Motor neuron (in vitro differentiated cells): ENCODE data around the gene TNFAIP3. TPM values are rescaled to one million over a fixed set of nuclear protein-coding genes. Genes with fewer than 3 reads are reported as not detected.
A peak's percentile ranks its signal among the peaks of the same experiment; 100 is the strongest.
"Not testable (repeated sequence)": the region's sequence is repeated elsewhere in the genome, so short reads cannot be mapped to it uniquely, and the experiment has no call there.

Source experiments
- ATAC-seq, 8 experiments: fragments of 200-7000 bp; cut with Tn5 transposase; replicated peaks in 6 of 8; 2 replicates each; pipeline ENCODE4 v1.8.0; 2021; ENCODE audit warnings: mild to moderate bottlenecking in 8 of 8, moderate library complexity in 8 of 8
- H3K27ac ChIP-seq, 2 donors: fragments of 250-450 bp; sonication (Bioruptor Pico); 2 replicates each; pipeline ENCODE4 v1.9.0; 2021; ENCODE audit warnings: antibody characterized with exemption in 2 of 2, mild to moderate bottlenecking in 2 of 2, moderate library complexity in 1 of 2
- H3K4me1 ChIP-seq, 2 donors: fragments of 250-450 bp; sonication (Bioruptor Pico); replicated peaks in 1 of 2; 2 replicates each; pipeline ENCODE4 v1.6.1; 2021; ENCODE audit warnings: antibody characterized with exemption in 2 of 2, mild to moderate bottlenecking in 2 of 2, moderate library complexity in 1 of 2
- H3K4me3 ChIP-seq, 5 donors: fragments of 250-450 bp; sonication (Bioruptor Pico); 2 replicates each; pipeline ENCODE4 v1.9.0; 2021; ENCODE audit warnings: antibody characterized with exemption in 5 of 5, mild to moderate bottlenecking in 5 of 5, moderate library complexity in 4 of 5
- WGBS, 10 experiments: fragments of 450-650 bp; shearing (Covaris generic); methylation state at CpG; one replicate each; pipeline ENCODE4 v1.0.0; 2022; 5-methylcytosine and 5-hydroxymethylcytosine counted together
- in situ Hi-C, 9 experiments: fragments of 400-800 bp; cut with MboI; loops; one replicate each; pipeline ENCODE4 v1.15.0; 2021; ENCODE audit warnings: low sequenced_read_pairs in 9 of 9, low pct_unique_long_range_greater_than_20kb in 2 of 9; ENCODE audit not compliant: unreplicated experiment in 9 of 9
- total RNA-seq, 8 experiments: library from RNA; unstranded; fragments of 300-600 nt; gene quantifications; 2 replicates each; pipeline versions ENCODE4 v1.2.3 to v1.2.4, GENCODE V29; 2022

Gene TNFAIP3
- total RNA-seq, 8 experiments from 2014 or later, result 2.2 to 10.0 (median 3.9) TPM

DNA sequence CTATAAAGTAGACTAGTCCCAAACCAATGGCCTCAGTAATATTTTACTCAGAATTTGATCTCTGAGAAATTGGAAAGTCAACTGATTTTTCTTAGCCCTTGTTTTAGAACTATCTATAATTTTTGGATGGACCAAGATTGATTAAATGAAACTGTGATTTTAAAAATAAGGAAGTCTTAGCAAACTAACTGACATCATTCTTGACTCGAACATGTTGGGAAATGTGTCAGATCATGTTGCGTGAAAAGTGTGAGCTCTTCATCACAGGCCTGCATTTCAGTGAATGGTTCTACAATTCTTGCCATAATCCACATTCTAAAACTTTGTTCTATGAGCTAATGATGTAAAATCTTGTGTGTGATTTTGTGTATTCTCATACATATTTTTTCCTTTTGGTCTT lies 11.0 kb downstream of the TNFAIP3 start:
- Histone ChIP-seq H3K4me1 (peaks cover 0 to 9% of the 10 kb centered on the region in 2 donors), H3K4me3 (no peak overlapping the region), H3K27ac (no peak overlapping the region)
- 86 to 100% (median 100%) methylated on average over 1 to 2 of the region's 2 CpGs for WGBS, 10 experiments
- ATAC-seq, result no peak
- in situ Hi-C loops, result loop anchor here in 1 of 9 experiments (5.0 kb wide), 1 partner anchor 64 kb away; no protein-coding TSS in a partner anchor

- peak in 5 of 8 experiments; percentile 69 to 96 (median 81) for ATAC-seq
- Histone ChIP-seq H3K4me1 (peaks cover 0 to 9% of the 10 kb centered on the region in 2 donors), H3K4me3 (no peak overlapping the region), H3K27ac (no peak overlapping the region)
- in situ Hi-C loops, result loop anchor here in 1 of 9 experiments (5.0 kb wide), 1 partner anchor 64 kb away; no protein-coding TSS in a partner anchor
- 59 to 100% (median 89%) methylated on average over 1 to 12 of the region's 33 CpGs; no CpG with 5 or more reads in 1 of the 10 experiments for WGBS, 10 experiments
Measured at GRCh38 chr6:137878486-137879285, 11.6 kb downstream of the TNFAIP3 start.

DNA sequence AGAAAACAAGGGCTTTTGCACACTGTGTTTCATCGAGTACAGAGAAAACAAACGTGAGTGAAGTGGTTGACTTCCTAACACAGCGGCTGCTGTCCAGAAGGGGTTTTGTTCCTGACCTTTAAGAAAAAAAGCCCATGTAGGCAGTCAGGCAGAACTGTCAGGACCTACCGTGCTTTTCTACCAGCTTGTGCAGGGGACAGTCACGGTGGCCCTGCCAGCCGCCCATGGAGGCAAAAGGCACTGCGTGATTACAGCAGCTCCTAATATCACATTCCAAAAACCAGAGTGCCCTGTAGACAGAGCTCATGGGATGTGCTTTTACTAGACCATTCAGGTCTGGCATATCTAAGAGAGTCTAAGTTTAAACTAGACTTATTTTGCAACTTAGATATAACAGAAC lies 12.2 kb downstream of the TNFAIP3 start:
- in situ Hi-C loops, result loop anchor here in 1 of 9 experiments (5.0 kb wide), 1 partner anchor 63 kb away; no protein-coding TSS in a partner anchor

GRCh38 chr6:137879885-137880745 lies 13.1 kb downstream of the TNFAIP3 start:
- no peak for ATAC-seq
- 39 to 94% (median 55%) methylated on average over 3 to 10 of the region's 13 CpGs; no CpG with 5 or more reads in 2 of the 10 experiments for WGBS, 10 experiments
- H3K4me1 ChIP-seq, result peaks cover 0 to 9% of the 10 kb centered on the region in 2 donors
- in situ Hi-C loops, result loop anchor here in 1 of 9 experiments (5.0 kb wide), 1 partner anchor 62 kb away; no protein-coding TSS in a partner anchor
- no peak overlapping the region for H3K27ac ChIP-seq
- H3K4me3 ChIP-seq, result no peak overlapping the region

More for the DNA sequence above, 12.2 kb downstream of the TNFAIP3 start:
- Histone ChIP-seq H3K4me1 (peaks cover 0 to 9% of the 10 kb centered on the region in 2 donors), H3K27ac (no peak overlapping the region), H3K4me3 (no peak overlapping the region)
- WGBS, 10 experiments, result 38 to 70% (median 55%) methylated on average over 1 to 6 of the region's 7 CpGs; no CpG with 5 or more reads in 3 of the 10 experiments
- peak in 4 of 8 experiments; percentile 21 to 61 (median 47) for ATAC-seq

GRCh38 chr6:137880746-137881521 lies 13.9 kb downstream of the TNFAIP3 start:
- H3K4me1 ChIP-seq, result peaks cover 0 to 9% of the 10 kb centered on the region in 2 donors
- no peak overlapping the region for H3K4me3 ChIP-seq
- in situ Hi-C loops, result no loop called here
- ATAC-seq, result no peak
- 57 to 100% (median 67%) methylated on average over 1 to 9 of the region's 21 CpGs; no CpG with 5 or more reads in 3 of the 10 experiments for WGBS, 10 experiments
- H3K27ac ChIP-seq, result no peak overlapping the region

DNA sequence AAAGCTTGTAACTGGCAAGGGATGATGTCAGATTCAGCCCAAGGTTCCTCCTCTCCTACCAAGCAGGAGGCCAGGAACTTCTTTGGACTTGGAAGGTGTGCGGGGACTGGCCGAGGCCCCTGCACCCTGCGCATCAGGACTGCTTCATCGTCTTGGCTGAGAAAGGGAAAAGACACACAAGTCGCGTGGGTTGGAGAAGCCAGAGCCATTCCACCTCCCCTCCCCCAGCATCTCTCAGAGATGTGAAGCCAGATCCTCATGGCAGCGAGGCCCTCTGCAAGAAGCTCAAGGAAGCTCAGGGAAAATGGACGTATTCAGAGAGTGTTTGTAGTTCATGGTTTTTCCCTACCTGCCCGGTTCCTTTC lies 14.4 kb downstream of the TNFAIP3 start:
- H3K27ac ChIP-seq, result no peak overlapping the region
- ATAC-seq, result no peak
- H3K4me1 ChIP-seq, result peaks cover 0 to 9% of the 10 kb centered on the region in 2 donors
- WGBS, 10 experiments, result 90 to 100% (median 100%) methylated on average over 1 to 6 of the region's 9 CpGs; no CpG with 5 or more reads in 3 of the 10 experiments
- in situ Hi-C loops, result no loop called here
- no peak overlapping the region for H3K4me3 ChIP-seq

- 60 to 94% (median 70%) methylated on average over 1 to 2 of the region's 2 CpGs; no CpG with 5 or more reads in 4 of the 10 experiments for WGBS, 10 experiments
- H3K4me1 ChIP-seq, result peaks cover 0 to 9% of the 10 kb centered on the region in 2 donors
- in situ Hi-C loops, result no loop called here
- H3K27ac ChIP-seq, result no peak overlapping the region
- H3K4me3 ChIP-seq, result no peak overlapping the region
- ATAC-seq, result no peak
Measured at GRCh38 chr6:137882225-137882961, 15.3 kb downstream of the TNFAIP3 start.

DNA sequence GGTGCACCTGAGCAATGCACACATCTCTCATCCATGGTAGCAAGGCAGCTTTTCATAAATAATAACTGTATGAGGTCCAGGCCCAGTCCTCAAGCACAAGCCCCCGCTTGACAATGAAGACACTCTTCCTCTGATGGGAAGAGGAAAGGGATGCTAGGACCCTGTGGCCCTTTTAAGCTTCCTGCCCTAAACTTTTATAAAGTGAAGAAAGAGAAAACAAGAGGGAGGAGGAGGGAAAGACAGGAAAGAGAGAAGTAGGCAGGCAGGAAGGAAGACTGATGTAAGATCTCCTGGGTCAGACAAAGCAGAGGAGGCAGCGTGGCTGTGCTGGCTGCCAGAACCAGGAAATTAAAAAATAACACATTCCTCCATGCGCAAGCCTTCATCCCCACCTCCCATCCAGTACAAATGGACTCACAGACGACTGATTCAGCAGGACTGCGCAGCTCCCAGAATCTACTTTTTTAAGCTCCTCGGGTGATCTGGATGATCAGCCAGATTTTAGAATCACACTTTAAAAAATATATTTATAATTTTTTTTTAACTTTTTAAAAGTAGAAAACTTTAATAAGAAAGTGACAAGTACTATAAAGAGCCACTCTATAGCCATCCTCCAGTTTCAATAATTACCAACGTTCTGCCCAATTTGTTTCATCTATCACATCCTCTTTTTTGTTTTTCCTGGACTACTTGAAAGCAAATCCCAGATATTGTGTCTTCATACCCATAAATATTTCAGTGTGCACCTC lies 16.5 kb downstream of the TNFAIP3 start:
- H3K4me3 ChIP-seq, result no peak overlapping the region
- 38 to 100% (median 81%) methylated on average over 3 to 7 of the region's 7 CpGs for WGBS, 10 experiments
- H3K4me1 ChIP-seq, result peaks cover 0 to 9% of the 10 kb centered on the region in 2 donors
- H3K27ac ChIP-seq, result no peak overlapping the region
- ATAC-seq, result no peak
- in situ Hi-C loops, result no loop called here

GRCh38 chr6:137884149-137884909 lies 17.3 kb downstream of the TNFAIP3 start:
- peaks cover 0 to 4% of the 10 kb centered on the region in 2 donors for H3K4me1 ChIP-seq
- no peak overlapping the region for H3K4me3 ChIP-seq
- 59 to 96% (median 80%) methylated on average over 3 to 5 of the region's 5 CpGs for WGBS, 10 experiments
- in situ Hi-C loops, result no loop called here
- H3K27ac ChIP-seq, result no peak overlapping the region
- no peak for ATAC-seq

DNA sequence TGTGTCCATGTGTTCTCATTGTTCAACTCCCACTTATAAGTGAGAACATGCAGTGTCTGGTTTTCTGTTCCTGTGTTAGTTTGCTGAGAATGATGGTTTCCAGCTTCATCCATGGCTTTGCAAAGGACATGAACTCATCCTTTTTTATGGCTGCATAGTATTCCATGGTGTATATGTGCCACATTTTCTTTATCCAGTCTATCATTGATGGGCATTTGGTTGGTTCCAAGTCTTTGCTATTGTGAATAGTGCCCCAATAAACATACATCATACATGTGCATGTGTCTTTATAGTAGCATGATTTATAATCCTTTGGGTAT lies 17.8 kb downstream of the TNFAIP3 start:
- in situ Hi-C loops, H3K4me3 ChIP-seq, ATAC-seq, H3K27ac ChIP-seq, H3K4me1 ChIP-seq: not testable (repeated sequence)

DNA sequence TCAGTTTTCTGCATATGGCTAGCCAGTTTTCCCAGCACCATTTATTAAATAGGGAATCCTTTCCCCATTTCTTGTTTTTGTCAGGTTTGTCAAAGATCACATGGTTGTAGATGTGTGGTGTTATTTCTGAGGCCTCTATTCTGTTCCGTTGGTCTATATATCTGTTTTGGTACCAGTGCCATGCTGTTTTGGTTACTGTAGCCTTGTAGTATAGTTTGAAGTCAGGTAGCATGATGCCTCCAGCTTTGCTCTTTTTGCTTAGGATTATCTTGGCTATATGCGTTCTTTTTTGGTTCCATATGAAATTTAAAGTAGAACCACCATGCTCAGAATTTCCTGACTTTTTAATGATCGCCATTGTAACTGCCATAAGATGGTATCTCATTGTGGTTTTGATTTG lies 19.2 kb downstream of the TNFAIP3 start:
- ATAC-seq, H3K4me3 ChIP-seq, H3K27ac ChIP-seq, in situ Hi-C loops, H3K4me1 ChIP-seq: not testable (repeated sequence)
- WGBS, 10 experiments, result 46 to 100% (median 100%) methylated on average over 1 to 2 of the region's 3 CpGs; no CpG with 5 or more reads in 4 of the 10 experiments
